ENCODE measurements around the gene KCTD1. TPM values are rescaled to one million over a fixed set of nuclear protein-coding genes. Genes with fewer than 3 reads are reported as not detected.

The KCTD1 gene
- total and polyA plus RNA-seq, 2 donors from 2014 or later: 48.5 to 83.7 TPM

GRCh38 chr18:26473672-26474071 lies 74.7 kb downstream of the KCTD1 start:
- TF ChIP-seq, protein P1, sequence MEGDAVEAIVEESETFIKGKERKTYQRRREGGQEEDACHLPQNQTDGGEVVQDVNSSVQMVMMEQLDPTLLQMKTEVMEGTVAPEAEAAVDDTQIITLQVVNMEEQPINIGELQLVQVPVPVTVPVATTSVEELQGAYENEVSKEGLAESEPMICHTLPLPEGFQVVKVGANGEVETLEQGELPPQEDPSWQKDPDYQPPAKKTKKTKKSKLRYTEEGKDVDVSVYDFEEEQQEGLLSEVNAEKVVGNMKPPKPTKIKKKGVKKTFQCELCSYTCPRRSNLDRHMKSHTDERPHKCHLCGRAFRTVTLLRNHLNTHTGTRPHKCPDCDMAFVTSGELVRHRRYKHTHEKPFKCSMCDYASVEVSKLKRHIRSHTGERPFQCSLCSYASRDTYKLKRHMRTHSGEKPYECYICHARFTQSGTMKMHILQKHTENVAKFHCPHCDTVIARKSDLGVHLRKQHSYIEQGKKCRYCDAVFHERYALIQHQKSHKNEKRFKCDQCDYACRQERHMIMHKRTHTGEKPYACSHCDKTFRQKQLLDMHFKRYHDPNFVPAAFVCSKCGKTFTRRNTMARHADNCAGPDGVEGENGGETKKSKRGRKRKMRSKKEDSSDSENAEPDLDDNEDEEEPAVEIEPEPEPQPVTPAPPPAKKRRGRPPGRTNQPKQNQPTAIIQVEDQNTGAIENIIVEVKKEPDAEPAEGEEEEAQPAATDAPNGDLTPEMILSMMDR (IDR thresholded peaks at IDR 0.05; ENCODE audit: borderline replicate concordance, extremely low read depth, insufficient read depth): no peak
- no peak overlapping the region for H3K9ac ChIP-seq (ENCODE audit: low read length in 3 of 3)
- no peaks in the 10 kb centered on the region for H3K4me1 ChIP-seq (ENCODE audit: control insufficient read depth in 2 of 3, insufficient read depth in 2 of 3, low read depth in 1 of 3, low read length in 3 of 3)
- H3K27me3 ChIP-seq (ENCODE audit: control insufficient read depth, insufficient read depth, low read length): no peaks in the 10 kb centered on the region
- H3K27ac ChIP-seq (ENCODE audit: low read depth in 2 of 2, low read length in 2 of 2): no peak overlapping the region
- H3K36me3 ChIP-seq (ENCODE audit: control insufficient read depth in 2 of 3, insufficient read depth in 3 of 3, low read length in 3 of 3): peaks cover 0 to 12% (median 2%) of the 10 kb centered on the region in 3 donors
- H3K9me3 ChIP-seq (ENCODE audit: control insufficient read depth in 2 of 3, insufficient read depth in 1 of 3, low read length in 3 of 3): no peaks in the 10 kb centered on the region
- no peak for DNase-seq
- no peak overlapping the region for H3K4me3 ChIP-seq (ENCODE audit: low read length in 3 of 3)
- intact Hi-C loops (cut with DNase I): no loop called here
- no peak for FAIRE-seq

- Histone ChIP-seq H3K4me1 (ENCODE audit: control insufficient read depth in 2 of 3, insufficient read depth in 2 of 3, low read depth in 1 of 3, low read length in 3 of 3) (no peaks in the 10 kb centered on the region), H3K27ac (ENCODE audit: low read depth in 2 of 2, low read length in 2 of 2) (no peak overlapping the region), H3K27me3 (ENCODE audit: control insufficient read depth, insufficient read depth, low read length) (no peaks in the 10 kb centered on the region), H3K4me3 (ENCODE audit: low read length in 3 of 3) (no peak overlapping the region), H3K9me3 (ENCODE audit: control insufficient read depth in 2 of 3, insufficient read depth in 1 of 3, low read length in 3 of 3) (no peaks in the 10 kb centered on the region), H3K9ac (ENCODE audit: low read length in 3 of 3) (no peak overlapping the region), H3K36me3 (ENCODE audit: control insufficient read depth in 2 of 3, insufficient read depth in 3 of 3, low read length in 3 of 3) (peaks cover 0 to 12% (median 2%) of the 10 kb centered on the region in 3 donors)
- TF ChIP-seq, protein P1 (IDR thresholded peaks at IDR 0.05; ENCODE audit: borderline replicate concordance, extremely low read depth, insufficient read depth): no peak
- DNase-seq: no peak
- FAIRE-seq: no peak
- intact Hi-C loops (cut with DNase I): no loop called here
Measured at GRCh38 chr18:26471826-26472225, 76.5 kb downstream of the KCTD1 start.

DNA sequence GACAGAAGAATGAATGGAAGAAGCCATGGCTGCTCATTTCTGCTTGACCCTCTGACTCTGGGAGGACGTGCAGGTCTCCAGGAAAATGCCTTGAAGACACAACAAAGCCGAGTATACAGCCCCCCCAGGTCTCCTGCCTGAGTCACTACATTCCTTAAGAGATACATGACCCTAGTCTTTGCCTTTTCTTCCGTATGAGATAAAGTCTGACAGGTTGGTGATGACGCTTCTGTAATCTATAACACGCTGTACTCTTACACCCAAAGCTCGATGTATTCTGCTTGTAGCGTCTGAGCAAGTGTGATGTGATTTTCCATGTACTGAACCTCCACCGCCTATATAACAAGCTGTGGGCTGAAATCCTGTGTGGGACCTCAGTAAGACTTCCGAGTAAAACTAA lies 77.3 kb downstream of the KCTD1 start:
- TF ChIP-seq, protein P1 (IDR thresholded peaks at IDR 0.05; ENCODE audit: borderline replicate concordance, extremely low read depth, insufficient read depth): no peak
- no peaks in the 10 kb centered on the region for H3K27me3 ChIP-seq (ENCODE audit: control insufficient read depth, insufficient read depth, low read length)

More for the DNA sequence above, 77.3 kb downstream of the KCTD1 start:
- no peak overlapping the region for H3K27ac ChIP-seq (ENCODE audit: low read depth in 2 of 2, low read length in 2 of 2)
- peaks cover 2 to 8% (median 3%) of the 10 kb centered on the region in 3 donors for H3K36me3 ChIP-seq (ENCODE audit: control insufficient read depth in 2 of 3, insufficient read depth in 3 of 3, low read length in 3 of 3)
- FAIRE-seq (no peak), DNase-seq (no peak)
- no peaks in the 10 kb centered on the region for H3K4me1 ChIP-seq (ENCODE audit: control insufficient read depth in 2 of 3, insufficient read depth in 2 of 3, low read depth in 1 of 3, low read length in 3 of 3)
- H3K9me3 ChIP-seq (ENCODE audit: control insufficient read depth in 2 of 3, insufficient read depth in 1 of 3, low read length in 3 of 3): no peaks in the 10 kb centered on the region
- no peak overlapping the region for H3K4me3 ChIP-seq (ENCODE audit: low read length in 3 of 3)
- intact Hi-C loops (cut with DNase I): no loop called here
- H3K9ac ChIP-seq (ENCODE audit: low read length in 3 of 3): no peak overlapping the region

Data from kidney (tissue), 14 donors.